Measurements from ENCODE around the gene GET3. TPM values are rescaled to one million over a fixed set of nuclear protein-coding genes. Genes with fewer than 3 reads are reported as not detected.
"Not testable (repeated sequence)": the region's sequence is repeated elsewhere in the genome, so short reads cannot be mapped to it uniquely, and the experiment has no call there.

GET3 gene
- total and polyA plus RNA-seq, 12 donors: 37.0 to 121 (median 60.1) TPM

DNA sequence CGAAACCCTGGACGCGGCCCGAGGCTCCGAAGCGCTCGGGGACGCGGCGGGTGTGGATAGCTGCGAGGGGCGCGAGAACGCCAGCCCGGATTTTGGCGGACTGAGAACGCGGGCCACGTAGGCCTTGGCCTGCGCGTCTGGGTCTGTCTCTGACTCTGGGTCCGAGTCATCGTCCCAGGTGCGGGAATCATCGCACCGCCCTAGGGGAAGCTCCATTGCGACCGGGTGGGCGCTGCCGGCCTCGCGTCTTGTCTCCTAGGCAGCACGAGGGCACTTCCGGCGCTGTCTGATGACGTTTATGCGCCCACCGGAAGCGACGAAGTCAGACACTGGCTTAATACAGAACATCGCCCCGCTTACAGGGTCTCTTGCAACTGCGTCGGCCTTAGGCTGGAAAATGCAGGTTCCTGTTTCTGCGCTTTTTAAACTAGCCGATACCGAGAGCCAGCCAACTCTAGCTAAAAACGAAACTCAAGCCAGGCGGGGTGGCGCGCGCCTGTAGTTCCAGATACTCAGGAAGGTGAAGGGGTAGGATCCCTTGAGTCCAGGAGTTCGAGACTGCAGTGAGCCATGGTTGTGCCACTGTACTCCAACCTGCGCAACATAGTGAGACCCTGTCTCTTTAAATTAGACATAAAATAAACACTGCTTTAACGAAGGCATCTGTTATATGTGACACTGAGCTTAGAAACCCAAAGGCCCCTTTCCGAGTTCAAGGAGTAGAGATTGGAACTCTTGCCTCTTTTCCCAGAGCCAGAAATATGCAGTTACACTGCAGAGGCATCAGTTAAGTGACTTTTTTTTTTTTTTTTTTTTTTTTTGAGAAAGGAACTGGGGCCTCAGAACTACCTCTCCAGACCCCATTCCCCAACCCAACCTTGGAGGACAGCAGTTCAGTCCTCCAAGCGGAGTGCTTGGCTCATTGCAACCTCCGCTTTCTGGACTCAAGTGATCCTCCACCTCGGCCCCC is 40.6 kb upstream of the GET3 start, which contains the start of gene FBXW9:
Gene FBXW9 (minus strand): TSS at position 266 of the 970 bp plus-strand sequence. CDS start 50 bp downstream, at position 216.
- TF ChIP-seq, protein P1, sequence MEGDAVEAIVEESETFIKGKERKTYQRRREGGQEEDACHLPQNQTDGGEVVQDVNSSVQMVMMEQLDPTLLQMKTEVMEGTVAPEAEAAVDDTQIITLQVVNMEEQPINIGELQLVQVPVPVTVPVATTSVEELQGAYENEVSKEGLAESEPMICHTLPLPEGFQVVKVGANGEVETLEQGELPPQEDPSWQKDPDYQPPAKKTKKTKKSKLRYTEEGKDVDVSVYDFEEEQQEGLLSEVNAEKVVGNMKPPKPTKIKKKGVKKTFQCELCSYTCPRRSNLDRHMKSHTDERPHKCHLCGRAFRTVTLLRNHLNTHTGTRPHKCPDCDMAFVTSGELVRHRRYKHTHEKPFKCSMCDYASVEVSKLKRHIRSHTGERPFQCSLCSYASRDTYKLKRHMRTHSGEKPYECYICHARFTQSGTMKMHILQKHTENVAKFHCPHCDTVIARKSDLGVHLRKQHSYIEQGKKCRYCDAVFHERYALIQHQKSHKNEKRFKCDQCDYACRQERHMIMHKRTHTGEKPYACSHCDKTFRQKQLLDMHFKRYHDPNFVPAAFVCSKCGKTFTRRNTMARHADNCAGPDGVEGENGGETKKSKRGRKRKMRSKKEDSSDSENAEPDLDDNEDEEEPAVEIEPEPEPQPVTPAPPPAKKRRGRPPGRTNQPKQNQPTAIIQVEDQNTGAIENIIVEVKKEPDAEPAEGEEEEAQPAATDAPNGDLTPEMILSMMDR (IDR thresholded peaks at IDR 0.05): no peak
- peak; percentile 96 to 97 for DNase-seq
- Histone ChIP-seq H3K27me3 (no peaks in the 10 kb centered on the region), H3K4me3 (peak within 1 kb of the TSS; percentile 72 to 100 (median 88)), H3K9me3 (no peaks in the 10 kb centered on the region), H3K4me1 (peaks cover 5 to 23% (median 16%) of the 10 kb centered on the region in 9 donors), H3K27ac (peak within 1 kb of the TSS in 9 of 10 donors; percentile 59 to 95 (median 90)), H3K36me3 (peaks cover 0 to 39% (median 12%) of the 10 kb centered on the region in 9 donors)
- intact Hi-C loops (cut with DNase I): no loop called here
- 7% methylated on average over 59 of the region's 59 CpGs for WGBS, 2 donors
- peak; percentile 89 to 96 (median 95) for ATAC-seq

DNA sequence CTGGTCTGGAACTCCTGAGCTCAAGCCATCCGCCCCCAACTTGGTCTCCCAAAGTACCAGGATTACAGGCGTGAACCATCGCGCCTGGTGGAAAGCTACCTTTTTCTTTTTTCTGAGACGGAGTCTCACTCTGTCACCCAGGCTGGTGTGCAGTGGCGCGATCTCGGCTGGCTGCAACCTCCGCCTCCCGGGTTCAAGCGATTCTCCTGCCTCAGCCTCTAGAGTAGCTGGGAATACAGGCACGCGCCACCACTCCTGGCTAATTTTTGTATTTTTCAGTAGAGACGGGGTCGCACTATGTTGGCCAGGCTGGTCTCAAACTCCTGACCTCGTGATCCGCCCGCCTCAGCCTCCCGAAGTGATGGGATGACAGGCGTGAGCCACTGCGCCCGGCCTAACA is 39.9 kb upstream of the GET3 start:
- H3K27me3 ChIP-seq; ATAC-seq; H3K9me3 ChIP-seq; intact Hi-C loops (cut with DNase I); DNase-seq: not testable (repeated sequence)
- H3K4me3 ChIP-seq: peak overlapping the region in 5 of 10 donors; percentile 81 to 92 (median 87)
- 96 to 97% methylated on average over 22 of the region's 22 CpGs for WGBS, 2 donors
- H3K27ac ChIP-seq: peak overlapping the region in 2 of 10 donors; percentile 90
- H3K4me1 ChIP-seq: peaks cover 5 to 23% (median 16%) of the 10 kb centered on the region in 9 donors
- peaks cover 0 to 46% (median 20%) of the 10 kb centered on the region in 9 donors for H3K36me3 ChIP-seq

DNA sequence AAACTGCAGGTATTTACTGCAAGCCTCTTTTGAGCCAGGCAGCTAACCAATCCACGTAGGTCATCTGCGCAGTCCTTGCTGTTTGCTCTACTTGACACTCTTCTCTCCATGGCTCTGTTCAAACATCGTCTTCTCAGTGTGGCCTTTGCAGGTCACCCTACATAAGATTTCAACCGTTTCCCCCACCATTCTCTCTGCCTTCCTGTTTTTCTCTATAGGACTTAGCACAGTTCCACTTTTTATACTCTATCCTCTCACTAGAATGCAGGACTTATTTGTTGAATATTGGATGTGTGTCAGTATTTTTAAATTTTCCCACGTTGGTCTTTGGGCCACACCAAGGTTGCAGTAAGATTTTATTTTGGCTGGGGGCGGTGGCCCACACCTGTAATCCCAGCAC is 39.2 kb upstream of the GET3 start:
- TF ChIP-seq, protein P1 (IDR thresholded peaks at IDR 0.05): no peak
- Histone ChIP-seq H3K36me3 (peaks cover 4 to 53% (median 26%) of the 10 kb centered on the region in 9 donors), H3K4me1 (peaks cover 5 to 23% (median 16%) of the 10 kb centered on the region in 9 donors), H3K27me3 (no peaks in the 10 kb centered on the region), H3K27ac (no peak overlapping the region), H3K4me3 (no peak overlapping the region), H3K9me3 (no peaks in the 10 kb centered on the region)
- ATAC-seq: no peak
- intact Hi-C loops (cut with DNase I): no loop called here
- no peak for DNase-seq
- 78 to 82% methylated on average over 6 of the region's 6 CpGs for WGBS, 2 donors

DNA sequence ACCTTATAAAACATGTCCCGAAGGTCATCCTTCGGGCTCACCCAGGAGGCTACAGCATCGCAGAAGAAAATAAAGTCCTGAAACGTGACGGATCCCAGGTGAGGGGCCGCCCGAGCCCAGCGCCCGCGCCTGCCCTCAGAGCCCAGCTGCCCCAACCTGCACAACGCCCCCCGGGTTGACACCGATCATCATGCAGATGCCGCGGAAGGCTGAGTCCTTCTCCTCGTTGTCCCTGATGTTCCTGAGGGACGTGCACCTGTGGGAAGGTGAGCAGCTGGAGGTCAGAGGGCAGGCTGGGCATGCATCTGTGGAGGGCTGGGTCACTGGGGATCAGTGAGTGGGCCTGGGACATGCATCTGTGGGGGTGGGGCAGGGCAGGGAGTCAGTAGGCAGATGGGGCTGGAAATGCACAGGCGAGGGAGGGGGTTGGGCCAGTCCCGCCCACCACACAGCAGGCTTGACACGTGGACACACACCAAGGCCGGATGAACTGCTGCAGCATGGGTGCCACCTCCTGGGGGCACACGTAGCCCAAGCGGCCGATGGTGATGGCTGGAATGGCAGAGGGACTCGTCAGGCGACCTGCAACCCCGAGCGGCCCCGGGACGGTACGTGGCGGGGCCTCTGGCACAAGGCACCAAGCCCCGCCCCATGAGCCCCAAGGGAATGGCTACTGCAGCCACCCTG is 35.6 kb upstream of the GET3 start:
- no peaks in the 10 kb centered on the region for H3K9me3 ChIP-seq
- peaks cover 7 to 89% (median 61%) of the 10 kb centered on the region in 9 donors for H3K36me3 ChIP-seq
- ATAC-seq (peak in 3 of 8 donors; percentile 5 to 24 (median 8)), DNase-seq (no peak)
- peaks cover 0 to 7% (median 5%) of the 10 kb centered on the region in 9 donors for H3K4me1 ChIP-seq
- no peak overlapping the region for H3K4me3 ChIP-seq
- no peaks in the 10 kb centered on the region for H3K27me3 ChIP-seq
- TF ChIP-seq, protein P1 (IDR thresholded peaks at IDR 0.05): no peak
- intact Hi-C loops (cut with DNase I): loop anchor here in 1 of 10 donors (10.0 kb wide), 1 partner anchor 103 kb away; the partner anchor contains the start of genes PRDX2, RNASEH2A and THSD8
- WGBS, 2 donors: 91 to 93% methylated on average over 33 of the region's 33 CpGs
- H3K27ac ChIP-seq: no peak overlapping the region
